Esophagus muscularis mucosa (tissue), 4 donors: ENCODE data around the gene UBE2Q1. TPM values are rescaled to one million over a fixed set of nuclear protein-coding genes. Genes with fewer than 3 reads are reported as not detected.

Experiments used
- DNase-seq: peaks from one replicate; pipeline ENCODE4 v3.0.0-alpha.2; 2017; ENCODE audit errors: extremely low spot score
- H3K27ac ChIP-seq, 4 donors: fragments of 200-600 bp; sonication (generic); replicated peaks in 1 of 4; 1 replicate in 3 of 4; 2 replicates in 1 of 4; pipeline ENCODE4 v1.5.1; 2016 to 2019; ENCODE audit warnings: mild to moderate bottlenecking in 1 of 4
- H3K27me3 ChIP-seq, 4 donors: fragments of 200-600 bp; sonication (generic); one replicate each; pipeline versions ENCODE4 v1.5.1 to v1.6.0; 2016 to 2019
- H3K36me3 ChIP-seq, 4 donors: fragments of 200-600 bp; sonication (generic); one replicate each; pipeline ENCODE4 v1.5.1; 2016 to 2019
- H3K4me1 ChIP-seq, 4 donors: fragments of 200-600 bp; sonication (generic); one replicate each; pipeline ENCODE4 v1.5.1; 2016 to 2019
- H3K4me3 ChIP-seq, 4 donors: fragments of 200-600 bp; sonication (generic); 1 replicate in 2 of 4; 2 replicates in 2 of 4; pipeline ENCODE4 v1.5.1; 2016 to 2019; ENCODE audit warnings: mild to moderate bottlenecking in 4 of 4, moderate library complexity in 1 of 4
- H3K9me3 ChIP-seq, 4 donors: fragments of 200-600 bp; sonication (generic); 1 replicate in 3 of 4; 2 replicates in 1 of 4; pipeline ENCODE4 v1.5.1; 2016 to 2019
- EP300 ChIP-seq: sonication (generic); formaldehyde crosslinking; IDR thresholded peaks from one replicate; pipeline ENCODE4 v1.6.1; 2017; ENCODE audit warnings: antibody characterized with exemption
- POLR2A ChIP-seq: fragments of 450-650 bp; IDR thresholded peaks from one replicate; pipeline ENCODE4 v1.6.1; 2017; ENCODE audit warnings: antibody characterized with exemption, moderate library complexity, mild to moderate bottlenecking, low read depth
- POLR2AphosphoS5 ChIP-seq, 2 donors: sonication (generic); formaldehyde crosslinking; IDR thresholded peaks; one replicate each; pipeline ENCODE4 v1.6.1; 2017; ENCODE audit warnings: antibody characterized with exemption in 2 of 2
- WGBS: methylation state at CpG from one replicate; pipeline ENCODE4 v1.1.5; 2018; 5-methylcytosine and 5-hydroxymethylcytosine counted together
- intact Hi-C: fragments of 100-400 bp; cut with DNase I; formaldehyde crosslinking; loops from one replicate; pipeline ENCODE4 v1.15.1; 2023
- total RNA-seq, 4 donors: library from RNA; depleted of rRNA; stranded (reverse); fragments of >200 nt; gene quantifications; one replicate each; pipeline versions ENCODE4 v1.1.0 to v1.2.1, GENCODE V29; 2016
- TF ChIP-seq, protein P1 (sequence below), 3 experiments: fragments of 200-600 bp in 2 of 3; fragments of 450-650 bp in 1 of 3; sonication (generic) in 2 of 3; IDR thresholded peaks; one replicate each; pipeline ENCODE4 v1.5.1; 2017 to 2019; ENCODE audit warnings: antibody characterized with exemption in 3 of 3, mild to moderate bottlenecking in 2 of 3, moderate library complexity in 1 of 3

UBE2Q1 gene
- total RNA-seq, 4 donors from 2014 or later: 23.7 to 41.3 (median 31.3) TPM

DNA sequence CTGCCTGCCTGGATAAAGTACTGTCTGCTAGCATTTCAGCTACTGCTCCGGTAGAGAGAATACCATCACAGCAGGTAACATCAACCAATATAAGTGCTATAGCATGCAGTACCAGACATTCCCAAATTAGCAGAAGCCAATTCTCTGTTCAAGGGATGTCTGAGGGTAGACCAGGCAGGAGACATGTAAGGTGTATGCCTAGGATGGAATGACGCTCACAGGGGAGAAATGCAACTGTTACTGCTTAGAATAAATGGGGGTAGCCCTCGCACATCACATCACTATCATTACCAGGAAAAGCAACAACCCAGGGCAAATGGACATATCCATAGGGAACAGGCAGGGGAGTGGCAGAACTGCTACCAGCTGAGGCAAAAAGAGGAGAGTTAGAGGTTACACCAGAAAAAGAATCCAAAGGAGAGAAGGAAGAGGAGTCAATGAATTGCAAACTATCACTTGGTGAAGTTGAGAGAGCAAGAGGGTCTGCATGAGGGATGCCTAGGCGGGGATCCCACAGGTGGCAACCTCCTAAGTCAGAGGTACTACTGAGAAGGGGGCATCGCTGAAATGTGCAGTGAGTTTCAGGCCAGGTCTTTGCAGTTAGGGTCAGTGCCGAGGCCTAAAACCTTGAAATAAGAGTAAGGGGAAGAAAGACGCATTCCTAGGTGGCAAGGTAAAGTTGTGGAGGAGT, 1.1 kb downstream of the UBE2Q1 start:
- H3K27me3 ChIP-seq: no peaks in the 10 kb centered on the region
- no peak for DNase-seq
- peaks cover 32 to 36% (median 35%) of the 10 kb centered on the region in 4 donors for H3K36me3 ChIP-seq
- no peaks in the 10 kb centered on the region for H3K9me3 ChIP-seq
- H3K4me1 ChIP-seq: peaks cover 24 to 65% (median 55%) of the 10 kb centered on the region in 4 donors
- TF ChIP-seq EP300 (no peak), POLR2AphosphoS5 (IDR thresholded peaks at IDR 0.05) (no peak), POLR2A (no peak)
- TF ChIP-seq, protein P1, sequence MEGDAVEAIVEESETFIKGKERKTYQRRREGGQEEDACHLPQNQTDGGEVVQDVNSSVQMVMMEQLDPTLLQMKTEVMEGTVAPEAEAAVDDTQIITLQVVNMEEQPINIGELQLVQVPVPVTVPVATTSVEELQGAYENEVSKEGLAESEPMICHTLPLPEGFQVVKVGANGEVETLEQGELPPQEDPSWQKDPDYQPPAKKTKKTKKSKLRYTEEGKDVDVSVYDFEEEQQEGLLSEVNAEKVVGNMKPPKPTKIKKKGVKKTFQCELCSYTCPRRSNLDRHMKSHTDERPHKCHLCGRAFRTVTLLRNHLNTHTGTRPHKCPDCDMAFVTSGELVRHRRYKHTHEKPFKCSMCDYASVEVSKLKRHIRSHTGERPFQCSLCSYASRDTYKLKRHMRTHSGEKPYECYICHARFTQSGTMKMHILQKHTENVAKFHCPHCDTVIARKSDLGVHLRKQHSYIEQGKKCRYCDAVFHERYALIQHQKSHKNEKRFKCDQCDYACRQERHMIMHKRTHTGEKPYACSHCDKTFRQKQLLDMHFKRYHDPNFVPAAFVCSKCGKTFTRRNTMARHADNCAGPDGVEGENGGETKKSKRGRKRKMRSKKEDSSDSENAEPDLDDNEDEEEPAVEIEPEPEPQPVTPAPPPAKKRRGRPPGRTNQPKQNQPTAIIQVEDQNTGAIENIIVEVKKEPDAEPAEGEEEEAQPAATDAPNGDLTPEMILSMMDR (IDR thresholded peaks at IDR 0.05): no peak
- 18% methylated on average over 6 of the region's 7 CpGs for WGBS
- H3K4me3 ChIP-seq: peak overlapping the region; percentile 84 to 99 (median 92)
- H3K27ac ChIP-seq: peak overlapping the region; percentile 92 to 96 (median 96)
- intact Hi-C loops: loop anchor here (5.0 to 10.0 kb wide), 3 partner anchors 55 to 203 kb away; partner anchors contain the start of gene IL6R

DNA sequence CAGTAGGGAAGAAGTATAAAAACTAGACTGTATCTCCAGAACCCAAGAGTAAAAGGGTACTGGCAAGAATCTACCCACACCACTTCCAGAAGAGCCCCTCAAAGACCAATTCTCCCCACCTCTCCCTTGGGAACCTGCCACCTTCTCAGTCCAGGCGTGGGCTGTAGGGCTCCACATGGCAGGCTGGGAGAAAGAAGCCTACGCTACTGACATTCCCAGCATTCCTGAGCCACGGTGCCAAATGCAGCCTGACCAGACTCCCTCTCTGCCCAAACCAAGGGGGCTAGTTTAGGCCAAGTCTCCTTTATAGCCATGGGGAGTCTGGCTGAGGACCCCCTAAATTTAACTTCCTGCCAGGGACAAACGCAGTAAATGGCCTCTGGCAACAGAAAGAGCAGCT, 2.0 kb downstream of the UBE2Q1 start:
- Histone ChIP-seq H3K36me3 (peaks cover 41 to 46% (median 45%) of the 10 kb centered on the region in 4 donors), H3K27ac (peak overlapping the region; percentile 92 to 96 (median 96)), H3K4me1 (peaks cover 24 to 67% (median 55%) of the 10 kb centered on the region in 4 donors), H3K4me3 (peak overlapping the region; percentile 84 to 99 (median 92)), H3K9me3 (no peaks in the 10 kb centered on the region), H3K27me3 (no peaks in the 10 kb centered on the region)
- intact Hi-C loops: loop anchor here (5.0 to 10.0 kb wide), 3 partner anchors 56 to 202 kb away; partner anchors contain the start of gene IL6R
- no peak for DNase-seq
- TF ChIP-seq POLR2AphosphoS5 (IDR thresholded peaks at IDR 0.05): no peak
- TF ChIP-seq, protein P1 (IDR thresholded peaks at IDR 0.05): no peak
- TF ChIP-seq POLR2A: no peak
- no peak for TF ChIP-seq EP300
- WGBS: no CpG with 5 or more reads among the region's 4 CpGs

DNA sequence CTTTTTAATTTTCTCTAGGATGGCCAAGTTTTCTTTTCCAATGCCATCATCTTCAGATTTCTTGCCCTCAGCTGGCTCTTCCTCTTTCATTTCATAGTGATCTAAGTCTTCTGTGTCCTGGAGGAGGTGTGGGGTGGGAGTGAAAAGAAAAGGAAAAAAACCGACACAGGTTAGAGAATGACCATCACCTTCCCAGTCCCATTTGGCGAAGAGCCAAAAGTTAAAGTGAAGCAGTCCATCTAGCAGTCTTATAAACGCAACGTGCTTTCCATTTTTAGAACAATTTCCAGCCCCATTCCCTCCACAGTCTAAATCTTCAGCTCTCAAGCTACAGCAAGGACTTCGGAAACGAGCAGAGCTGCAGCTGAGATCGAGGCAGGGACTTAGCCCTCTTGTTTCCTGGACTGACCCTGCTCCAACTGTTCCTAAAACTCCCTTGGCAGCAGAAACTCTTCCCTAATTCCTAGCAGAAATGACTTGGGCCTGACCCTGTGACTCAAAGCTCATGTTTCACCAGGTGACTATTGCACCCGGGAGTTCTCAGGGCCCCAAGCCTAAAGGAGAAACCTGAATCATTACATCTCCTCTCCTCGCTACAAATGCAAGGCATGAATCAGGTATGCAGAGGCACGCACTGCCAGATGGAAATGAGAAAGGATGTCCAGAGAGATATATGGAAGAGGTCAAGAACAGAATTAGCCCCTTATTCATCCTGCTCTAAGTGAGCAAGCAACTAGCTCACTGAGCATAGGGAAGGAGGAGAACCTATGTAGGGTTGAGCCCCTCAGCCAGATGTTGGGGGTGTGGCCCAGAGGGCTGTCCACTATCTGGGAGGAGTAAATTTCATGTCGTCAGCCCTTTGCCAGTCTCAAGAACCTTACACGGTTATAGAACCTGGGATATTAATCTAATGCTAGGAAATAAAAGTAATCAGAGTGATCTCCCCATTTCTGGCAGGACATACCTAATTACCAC, 5.1 kb downstream of the UBE2Q1 start:
- DNase-seq: no peak
- Histone ChIP-seq H3K27ac (peak overlapping the region in 3 of 4 donors; percentile 8 to 33 (median 20)), H3K27me3 (no peaks in the 10 kb centered on the region), H3K4me1 (peaks cover 30 to 68% (median 48%) of the 10 kb centered on the region in 4 donors), H3K4me3 (no peak overlapping the region), H3K36me3 (peaks cover 65 to 76% (median 72%) of the 10 kb centered on the region in 4 donors), H3K9me3 (no peaks in the 10 kb centered on the region)
- TF ChIP-seq EP300 (no peak), POLR2A (no peak), POLR2AphosphoS5 (IDR thresholded peaks at IDR 0.05) (no peak)
- TF ChIP-seq, protein P1 (IDR thresholded peaks at IDR 0.05): no peak
- WGBS: 44% methylated on average over 12 of the region's 12 CpGs
- intact Hi-C loops: loop anchor here (5.0 to 10.0 kb wide), 3 partner anchors 149 to 379 kb away; partner anchors contain the start of gene IL6R

DNA sequence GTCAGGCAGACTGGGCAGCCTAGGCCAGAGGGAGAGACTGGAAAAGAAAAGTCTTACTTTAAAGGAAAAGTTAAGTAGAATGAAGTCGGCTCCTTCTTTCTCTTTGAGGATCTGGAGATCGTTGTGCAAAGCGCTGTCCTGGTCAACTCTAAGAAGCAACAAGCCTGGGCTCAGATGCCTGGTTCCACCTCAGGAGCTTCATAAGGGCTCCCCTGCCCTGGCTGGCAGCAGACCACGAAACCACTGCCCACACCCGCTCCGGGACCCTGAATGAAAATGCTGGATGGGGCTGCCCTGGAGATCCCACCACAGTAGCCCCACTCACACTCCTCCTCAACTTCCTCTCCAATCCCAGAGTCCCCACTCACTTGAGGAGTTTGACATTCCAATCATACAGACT, 6.4 kb downstream of the UBE2Q1 start:
- Histone ChIP-seq H3K9me3 (no peaks in the 10 kb centered on the region), H3K36me3 (peaks cover 65 to 76% (median 72%) of the 10 kb centered on the region in 4 donors), H3K4me1 (peaks cover 26 to 61% (median 41%) of the 10 kb centered on the region in 4 donors), H3K4me3 (no peak overlapping the region), H3K27ac (peak overlapping the region in 1 of 4 donors; percentile 33), H3K27me3 (no peaks in the 10 kb centered on the region)
- TF ChIP-seq POLR2A (no peak), EP300 (no peak), POLR2AphosphoS5 (IDR thresholded peaks at IDR 0.05) (no peak)
- TF ChIP-seq, protein P1 (IDR thresholded peaks at IDR 0.05): no peak
- WGBS: 82% methylated on average over 6 of the region's 6 CpGs
- DNase-seq: no peak
- intact Hi-C loops: loop anchor here (5.0 to 10.0 kb wide), 3 partner anchors 147 to 380 kb away; partner anchors contain the start of gene IL6R
